Activated T-helper 2 cell treated with anti-CD3 and anti-CD28 coated beads, Interferon-gamma antibody, Interleukin-2, Interleukin-4, amounts not matched to agents 10 μg/mL and 5 μg/mL and 100 μg/mL, durations not matched to agents 14 hours and 24 hours and 36 hours (primary cell): ENCODE results near the gene DHODH. TPM values are rescaled to one million over a fixed set of nuclear protein-coding genes. Genes with fewer than 3 reads are reported as not detected.
"Not testable (repeated sequence)": the region's sequence is repeated elsewhere in the genome, so short reads cannot be mapped to it uniquely, and the experiment has no call there.

Experiments used
- DNase-seq: peaks from one replicate; pipeline ENCODE4 v3.0.0; 2021; ENCODE audit warnings: low spot score
- H3K27ac Mint-ChIP-seq: one replicate; pipeline ENCODE4 v1.8.0; 2021; ENCODE audit warnings: mixed read lengths
- H3K27me3 Mint-ChIP-seq: one replicate; pipeline ENCODE4 v1.8.0; 2021; ENCODE audit warnings: low read depth, mixed read lengths
- H3K36me3 Mint-ChIP-seq: one replicate; pipeline ENCODE4 v1.8.0; 2021; ENCODE audit warnings: low read depth, mixed read lengths
- H3K4me1 Mint-ChIP-seq: one replicate; pipeline ENCODE4 v1.8.0; 2021; ENCODE audit warnings: low read depth, mixed read lengths
- H3K4me3 Mint-ChIP-seq: one replicate; pipeline ENCODE4 v1.8.0; 2021; ENCODE audit warnings: low read depth, mild to moderate bottlenecking, moderate library complexity, mixed read lengths
- H3K9me3 Mint-ChIP-seq: one replicate; pipeline ENCODE4 v1.8.0; 2021; ENCODE audit warnings: mixed read lengths
- intact Hi-C: fragments of 100-400 bp; cut with micrococcal nuclease; formaldehyde crosslinking; loops from one replicate; pipeline ENCODE4 v1.15.1; 2023
- total RNA-seq: library from RNA; stranded (reverse); gene quantifications from 2 replicates; pipeline ENCODE4 v1.2.3, GENCODE V29; 2022

The DHODH gene
- total RNA-seq, 1 donor from 2014 or later = 27.1 TPM

- H3K27me3 Mint-ChIP-seq = peaks cover 14% of the 10 kb centered on the region
- H3K9me3 Mint-ChIP-seq = no peaks in the 10 kb centered on the region
- no peak overlapping the region for H3K4me3 Mint-ChIP-seq
- intact Hi-C loops = no loop called here
- DNase-seq = no peak
- H3K36me3 Mint-ChIP-seq = no peaks in the 10 kb centered on the region
- H3K4me1 Mint-ChIP-seq = no peaks in the 10 kb centered on the region
- H3K27ac Mint-ChIP-seq = no peak overlapping the region
Measured at GRCh38 chr16:71986131-71986530, 22.4 kb upstream of the DHODH start.

- no peak overlapping the region for H3K4me3 Mint-ChIP-seq
- intact Hi-C loops = no loop called here
- H3K27me3 Mint-ChIP-seq = peaks cover 16% of the 10 kb centered on the region
Measured at GRCh38 chr16:71995038-71995437, 13.5 kb upstream of the DHODH start.

GRCh38 chr16:71997578-71997977 lies 11.0 kb upstream of the DHODH start:
- H3K9me3 Mint-ChIP-seq, H3K27me3 Mint-ChIP-seq, H3K27ac Mint-ChIP-seq, DNase-seq, H3K4me3 Mint-ChIP-seq, intact Hi-C loops, H3K4me1 Mint-ChIP-seq, H3K36me3 Mint-ChIP-seq: not testable (repeated sequence)

More at GRCh38 chr16:71995038-71995437, 13.5 kb upstream of the DHODH start:
- Mint-ChIP-seq H3K4me1 (peaks cover 2% of the 10 kb centered on the region), H3K36me3 (no peaks in the 10 kb centered on the region), H3K27ac (no peak overlapping the region), H3K9me3 (no peaks in the 10 kb centered on the region)
- no peak for DNase-seq

- intact Hi-C loops = no loop called here
- Mint-ChIP-seq H3K27me3 (peaks cover 4% of the 10 kb centered on the region), H3K9me3 (no peaks in the 10 kb centered on the region), H3K27ac (no peak overlapping the region), H3K36me3 (no peaks in the 10 kb centered on the region), H3K4me3 (no peak overlapping the region), H3K4me1 (peaks cover 2% of the 10 kb centered on the region)
- no peak for DNase-seq
Measured at GRCh38 chr16:72001180-72001874, 7.2 kb upstream of the DHODH start.

- H3K27me3 Mint-ChIP-seq = peaks cover 4% of the 10 kb centered on the region
- DNase-seq = no peak
- peaks cover 2% of the 10 kb centered on the region for H3K4me1 Mint-ChIP-seq
- no peaks in the 10 kb centered on the region for H3K36me3 Mint-ChIP-seq
- intact Hi-C loops = no loop called here
- no peak overlapping the region for H3K27ac Mint-ChIP-seq
- no peaks in the 10 kb centered on the region for H3K9me3 Mint-ChIP-seq
- H3K4me3 Mint-ChIP-seq = no peak overlapping the region
Measured at GRCh38 chr16:72002619-72003018, 5.9 kb upstream of the DHODH start.

GRCh38 chr16:72008065-72008423 lies 500 bp upstream of the DHODH start:
- Mint-ChIP-seq H3K4me3 (peak overlapping the region; percentile 95), H3K4me1 (peaks cover 12% of the 10 kb centered on the region), H3K36me3 (peaks cover 13% of the 10 kb centered on the region)
- DNase-seq, H3K27ac Mint-ChIP-seq, H3K27me3 Mint-ChIP-seq, H3K9me3 Mint-ChIP-seq: not testable (repeated sequence)
- intact Hi-C loops = loop anchor here (1.0 to 5.0 kb wide), 4 partner anchors 85 to 659 kb away; partner anchors contain the start of genes DHX38, IST1 and TXNL4B

- no peak for DNase-seq
- Mint-ChIP-seq H3K27ac (peak overlapping the region; percentile 33), H3K36me3 (peaks cover 24% of the 10 kb centered on the region), H3K4me3 (peak overlapping the region; percentile 77), H3K4me1 (peaks cover 25% of the 10 kb centered on the region), H3K9me3 (no peaks in the 10 kb centered on the region), H3K27me3 (no peaks in the 10 kb centered on the region)
- intact Hi-C loops = loop anchor here (5.0 kb wide), 1 partner anchor 658 kb away; no protein-coding TSS in a partner anchor
Measured at GRCh38 chr16:72009779-72010178, 1.2 kb downstream of the DHODH start.

- Mint-ChIP-seq H3K27me3 (no peaks in the 10 kb centered on the region), H3K36me3 (peaks cover 36% of the 10 kb centered on the region), H3K4me1 (peaks cover 25% of the 10 kb centered on the region), H3K27ac (no peak overlapping the region), H3K9me3 (no peaks in the 10 kb centered on the region), H3K4me3 (no peak overlapping the region)
- intact Hi-C loops = no loop called here
- no peak for DNase-seq
Measured at GRCh38 chr16:72012607-72013006, 4.1 kb downstream of the DHODH start.

GRCh38 chr16:72013389-72013788 lies 4.8 kb downstream of the DHODH start:
- peaks cover 25% of the 10 kb centered on the region for H3K4me1 Mint-ChIP-seq
- no peaks in the 10 kb centered on the region for H3K27me3 Mint-ChIP-seq
- H3K27ac Mint-ChIP-seq = peak overlapping the region; percentile 75
- DNase-seq = no peak
- intact Hi-C loops = no loop called here
- H3K9me3 Mint-ChIP-seq = no peaks in the 10 kb centered on the region
- peaks cover 40% of the 10 kb centered on the region for H3K36me3 Mint-ChIP-seq
- no peak overlapping the region for H3K4me3 Mint-ChIP-seq

GRCh38 chr16:72013888-72014581 lies 5.5 kb downstream of the DHODH start:
- intact Hi-C loops = no loop called here
- Mint-ChIP-seq H3K27me3 (no peaks in the 10 kb centered on the region), H3K36me3 (peaks cover 36% of the 10 kb centered on the region), H3K27ac (peak overlapping the region; percentile 41), H3K9me3 (no peaks in the 10 kb centered on the region), H3K4me1 (peaks cover 24% of the 10 kb centered on the region), H3K4me3 (no peak overlapping the region)
- DNase-seq = no peak

GRCh38 chr16:72014675-72015074 lies 6.1 kb downstream of the DHODH start:
- no peak for DNase-seq
- Mint-ChIP-seq H3K27ac (peak overlapping the region; percentile 11), H3K9me3 (no peaks in the 10 kb centered on the region), H3K4me3 (no peak overlapping the region), H3K36me3 (peaks cover 42% of the 10 kb centered on the region), H3K4me1 (peaks cover 24% of the 10 kb centered on the region), H3K27me3 (no peaks in the 10 kb centered on the region)
- intact Hi-C loops = no loop called here

- Mint-ChIP-seq H3K27ac (no peak overlapping the region), H3K4me1 (peaks cover 22% of the 10 kb centered on the region), H3K9me3 (no peaks in the 10 kb centered on the region), H3K27me3 (no peaks in the 10 kb centered on the region), H3K4me3 (no peak overlapping the region), H3K36me3 (peaks cover 38% of the 10 kb centered on the region)
- intact Hi-C loops = no loop called here
- DNase-seq = no peak
Measured at GRCh38 chr16:72015124-72015523, 6.6 kb downstream of the DHODH start.

- Mint-ChIP-seq H3K27me3 (no peaks in the 10 kb centered on the region), H3K36me3 (peaks cover 36% of the 10 kb centered on the region), H3K4me1 (peaks cover 9% of the 10 kb centered on the region), H3K9me3 (no peaks in the 10 kb centered on the region), H3K27ac (no peak overlapping the region), H3K4me3 (no peak overlapping the region)
- no peak for DNase-seq
- intact Hi-C loops = no loop called here
Measured at GRCh38 chr16:72018470-72018869, 9.9 kb downstream of the DHODH start.
